IPS-18a (cell line): ENCODE results near the gene PTPRT.

Experiments used
- H3K27ac ChIP-seq: one replicate; pipeline ENCODE4 v1.5.1; 2013; ENCODE audit warnings: low read length
- H3K27me3 ChIP-seq: one replicate; pipeline ENCODE4 v1.6.1; 2013; ENCODE audit warnings: mild to moderate bottlenecking, low read length; ENCODE audit not compliant: control insufficient read depth, insufficient read depth
- H3K36me3 ChIP-seq: one replicate; pipeline ENCODE4 v1.6.1; 2013; ENCODE audit warnings: low read depth, low read length; ENCODE audit not compliant: control insufficient read depth
- H3K4me1 ChIP-seq: one replicate; pipeline ENCODE4 v1.6.1; 2013; ENCODE audit warnings: low read depth, low read length; ENCODE audit not compliant: control insufficient read depth
- H3K4me3 ChIP-seq: one replicate; pipeline ENCODE4 v1.5.1; 2013; ENCODE audit warnings: low read length
- H3K9ac ChIP-seq: one replicate; pipeline ENCODE4 v1.6.1; 2013; ENCODE audit warnings: mild to moderate bottlenecking, low read length, moderate library complexity
- H3K9me3 ChIP-seq: one replicate; pipeline ENCODE4 v1.6.1; 2013; ENCODE audit warnings: low read depth, low read length; ENCODE audit not compliant: control insufficient read depth

PTPRT gene

DNA sequence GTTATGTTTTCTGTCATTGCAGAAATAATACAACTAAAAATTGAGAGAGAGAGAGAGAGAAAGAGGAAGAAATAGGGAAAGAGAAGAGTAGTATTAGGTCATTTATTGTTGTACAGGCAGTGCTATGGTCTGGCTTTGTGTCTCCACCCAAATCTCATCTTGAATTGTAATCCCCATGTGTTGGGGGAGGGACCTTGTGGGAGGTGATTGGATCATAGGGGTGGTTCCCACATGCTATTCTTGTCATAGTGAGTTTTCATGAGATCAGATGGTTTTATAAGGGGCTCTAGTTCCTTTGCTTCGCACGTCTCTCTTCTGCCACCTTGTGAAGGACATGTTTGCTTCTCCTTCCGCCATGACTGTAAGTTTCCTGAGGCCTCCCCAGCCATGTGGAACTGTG lies 894.1 kb downstream of the PTPRT start:
- no peaks in the 10 kb centered on the region for H3K4me1 ChIP-seq
- H3K9me3 ChIP-seq = no peaks in the 10 kb centered on the region
- no peak overlapping the region for H3K9ac ChIP-seq
- H3K27ac ChIP-seq = no peak overlapping the region
- H3K36me3 ChIP-seq = no peaks in the 10 kb centered on the region
- no peak overlapping the region for H3K4me3 ChIP-seq
- H3K27me3 ChIP-seq = no peaks in the 10 kb centered on the region

DNA sequence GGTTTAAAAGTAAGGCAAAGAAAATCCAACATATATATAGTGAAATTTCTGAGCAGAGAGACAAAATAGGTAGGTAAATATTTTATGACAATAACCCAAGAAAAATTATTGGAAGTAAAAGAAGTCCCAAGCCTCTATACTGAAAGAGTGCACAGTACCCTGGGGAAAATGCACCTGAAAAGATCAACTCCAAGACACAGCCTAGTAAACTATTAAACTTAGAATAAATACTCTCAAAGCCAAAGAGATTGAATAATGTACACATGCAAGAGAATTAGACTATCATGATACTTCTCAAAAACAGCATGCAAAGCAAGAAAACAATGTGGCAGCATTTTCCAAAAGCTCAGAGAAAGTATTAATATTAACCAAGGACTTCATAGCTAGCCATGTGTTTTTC lies 894.7 kb downstream of the PTPRT start:
- H3K27ac ChIP-seq = no peak overlapping the region

DNA sequence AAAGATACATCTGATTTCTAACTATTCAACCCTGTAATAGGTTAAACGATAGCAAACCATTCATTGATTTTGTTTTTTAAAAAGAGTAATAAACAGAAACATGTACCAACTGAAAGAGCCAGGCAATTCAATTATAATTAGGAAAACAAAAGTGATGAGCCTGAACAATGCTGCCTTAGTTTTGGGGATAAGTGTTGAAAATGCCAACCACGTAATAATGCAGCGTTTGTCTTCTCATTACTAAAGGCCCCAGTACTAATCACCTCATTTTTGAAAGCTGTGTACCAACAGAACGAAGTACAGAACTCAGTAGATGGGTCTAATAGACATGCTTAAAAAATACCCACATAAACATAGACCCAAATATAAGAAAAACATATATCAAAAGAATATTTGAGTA lies 907.9 kb downstream of the PTPRT start:
- Histone ChIP-seq H3K9ac (no peak overlapping the region), H3K27ac (no peak overlapping the region), H3K27me3 (no peaks in the 10 kb centered on the region), H3K36me3 (no peaks in the 10 kb centered on the region), H3K4me1 (peaks cover 2% of the 10 kb centered on the region), H3K9me3 (no peaks in the 10 kb centered on the region), H3K4me3 (no peak overlapping the region)

More for the DNA sequence above, 894.7 kb downstream of the PTPRT start:
- Histone ChIP-seq H3K9ac (no peak overlapping the region), H3K9me3 (no peaks in the 10 kb centered on the region), H3K27me3 (no peaks in the 10 kb centered on the region), H3K4me3 (no peak overlapping the region), H3K36me3 (no peaks in the 10 kb centered on the region), H3K4me1 (no peaks in the 10 kb centered on the region)

DNA sequence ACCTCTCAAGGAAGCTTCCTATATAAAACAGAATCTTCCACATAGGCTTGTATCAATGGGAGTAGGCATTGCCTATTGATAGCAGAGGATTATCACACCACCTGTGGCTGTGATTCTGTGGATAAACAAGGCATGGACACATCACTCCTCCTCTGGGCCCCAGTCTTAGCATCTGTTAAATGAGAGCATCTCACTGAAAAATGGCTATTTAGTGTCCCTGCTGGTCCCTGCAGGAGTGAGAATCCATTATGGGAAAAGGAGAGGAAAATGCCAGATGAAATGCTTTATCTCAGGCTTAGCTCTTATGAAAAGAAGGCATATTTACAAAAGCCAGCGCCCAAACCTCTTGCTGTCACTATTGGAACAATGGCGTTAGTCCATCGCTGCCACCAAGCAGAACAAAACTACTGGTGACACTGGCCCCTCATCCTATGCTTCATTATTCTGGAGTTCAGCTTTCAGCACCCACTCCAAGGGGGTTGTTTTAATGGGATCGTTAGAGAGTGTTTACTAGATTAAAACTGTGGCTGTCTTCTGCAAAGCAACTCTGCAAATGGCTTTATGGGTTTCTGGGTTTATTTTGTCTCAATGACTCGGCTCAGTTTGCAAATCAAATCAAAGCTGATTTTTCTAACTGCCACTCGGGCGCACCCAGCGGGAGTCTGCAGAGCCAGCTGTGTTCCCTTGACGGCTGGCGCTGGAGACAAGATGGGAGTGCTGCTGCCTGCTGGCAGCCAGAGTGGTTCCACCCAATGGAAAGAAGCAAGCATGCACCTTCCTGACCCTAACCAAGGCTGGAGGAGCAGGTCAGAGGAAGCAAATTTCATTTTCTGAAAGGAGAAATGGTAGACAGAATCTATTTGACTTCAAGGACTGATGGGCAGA lies 912.7 kb downstream of the PTPRT start:
- H3K9me3 ChIP-seq = no peaks in the 10 kb centered on the region
- peaks cover 13% of the 10 kb centered on the region for H3K4me1 ChIP-seq
- H3K36me3 ChIP-seq = no peaks in the 10 kb centered on the region
- H3K9ac ChIP-seq = no peak overlapping the region
- no peak overlapping the region for H3K4me3 ChIP-seq
- H3K27ac ChIP-seq = no peak overlapping the region
- no peaks in the 10 kb centered on the region for H3K27me3 ChIP-seq

DNA sequence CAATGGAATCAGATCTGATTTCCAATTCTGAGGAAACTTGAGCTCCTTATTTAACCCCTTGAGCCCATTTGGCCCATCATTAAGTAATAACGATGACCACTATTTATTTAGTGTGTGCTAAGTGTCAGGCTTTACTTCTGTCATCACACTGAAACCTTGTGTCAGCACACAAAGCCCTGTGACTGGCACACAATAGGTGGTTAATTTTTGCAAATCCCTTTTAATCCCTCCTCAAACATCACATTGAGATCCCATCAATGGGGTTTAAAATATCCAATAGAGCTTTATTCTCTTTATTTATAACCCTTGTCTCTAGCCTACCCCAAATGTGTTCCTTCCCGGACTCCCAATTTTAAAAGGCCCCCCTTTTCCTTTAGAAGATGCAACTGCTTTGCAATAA lies 914.7 kb downstream of the PTPRT start:
- no peak overlapping the region for H3K4me3 ChIP-seq
- H3K27me3 ChIP-seq = no peaks in the 10 kb centered on the region
- H3K4me1 ChIP-seq = peaks cover 13% of the 10 kb centered on the region
- H3K9ac ChIP-seq = no peak overlapping the region
- no peak overlapping the region for H3K27ac ChIP-seq
- no peaks in the 10 kb centered on the region for H3K36me3 ChIP-seq
- no peaks in the 10 kb centered on the region for H3K9me3 ChIP-seq

DNA sequence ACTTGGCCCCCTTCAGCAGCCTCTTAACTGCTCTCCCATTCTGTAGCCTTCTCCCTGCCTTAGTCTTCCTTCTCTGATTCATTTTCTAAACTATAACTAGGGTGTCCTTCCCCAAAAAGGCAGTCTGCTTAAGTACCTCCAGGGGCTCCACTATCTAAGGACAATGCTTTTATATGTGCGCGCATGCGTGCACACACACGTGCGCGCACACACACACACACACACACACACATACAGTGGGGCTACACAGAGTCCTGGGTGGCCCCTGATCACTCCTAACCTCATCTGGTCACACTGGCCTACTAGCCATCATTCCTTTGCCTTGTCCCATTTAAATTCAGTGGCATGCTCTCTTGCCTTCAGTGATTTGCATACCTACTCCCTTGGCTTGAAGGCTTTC lies 917.2 kb downstream of the PTPRT start:
- peaks cover 13% of the 10 kb centered on the region for H3K4me1 ChIP-seq
- H3K4me3 ChIP-seq = no peak overlapping the region
- no peaks in the 10 kb centered on the region for H3K9me3 ChIP-seq
- no peak overlapping the region for H3K27ac ChIP-seq
- no peaks in the 10 kb centered on the region for H3K27me3 ChIP-seq
- H3K9ac ChIP-seq = no peak overlapping the region
- no peaks in the 10 kb centered on the region for H3K36me3 ChIP-seq

DNA sequence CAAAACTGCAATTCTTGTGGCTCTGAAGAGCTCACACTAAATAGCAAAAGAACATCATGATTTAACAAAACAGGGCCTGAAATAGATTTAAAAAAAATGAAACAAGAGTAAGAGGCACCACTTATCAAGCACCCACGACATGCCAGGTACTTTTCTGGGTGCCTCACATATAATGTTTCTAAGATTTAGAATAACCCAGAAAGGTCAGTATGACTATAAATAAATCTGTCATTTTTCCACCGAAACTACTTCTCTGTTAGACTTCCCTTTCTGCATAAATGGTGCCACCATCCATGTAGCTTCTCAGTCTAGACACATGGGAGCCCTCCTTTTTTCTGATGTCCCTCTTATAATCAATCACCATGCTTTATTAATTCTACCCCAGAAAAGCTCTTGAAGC lies 919.2 kb downstream of the PTPRT start:
- Histone ChIP-seq H3K9me3 (no peaks in the 10 kb centered on the region), H3K27ac (no peak overlapping the region), H3K4me1 (peaks cover 9% of the 10 kb centered on the region), H3K4me3 (no peak overlapping the region), H3K9ac (no peak overlapping the region), H3K27me3 (no peaks in the 10 kb centered on the region), H3K36me3 (no peaks in the 10 kb centered on the region)

DNA sequence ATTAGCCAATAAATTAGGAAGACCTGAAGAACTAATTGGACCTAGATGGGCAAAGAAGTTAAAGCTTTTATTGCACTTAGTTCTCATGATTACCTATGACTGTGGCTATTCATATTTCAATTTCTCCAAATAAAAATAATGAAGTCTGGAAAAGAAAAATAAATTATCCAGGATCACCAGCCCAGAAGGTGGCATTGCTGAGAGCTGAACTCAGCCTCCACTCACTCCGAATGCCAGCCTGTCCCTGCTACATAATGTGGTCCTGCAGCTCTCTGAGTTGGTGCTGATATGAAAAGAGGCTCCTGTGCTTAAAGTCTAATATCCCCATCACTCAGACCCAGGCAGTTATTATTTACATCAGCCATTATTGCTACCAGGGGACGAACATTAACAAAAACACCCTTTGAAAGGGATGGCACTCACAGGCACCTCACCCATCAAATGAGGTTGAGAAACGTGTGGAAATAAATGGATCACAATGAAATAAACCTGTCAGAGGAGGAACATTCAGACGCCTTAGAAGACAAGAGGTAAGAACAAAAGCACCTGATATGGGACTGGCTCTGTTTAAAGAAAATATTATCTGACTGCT lies 921.8 kb downstream of the PTPRT start:
- H3K27me3 ChIP-seq = no peaks in the 10 kb centered on the region
- H3K27ac ChIP-seq = no peak overlapping the region
- H3K4me3 ChIP-seq = no peak overlapping the region
- no peaks in the 10 kb centered on the region for H3K9me3 ChIP-seq
- no peak overlapping the region for H3K9ac ChIP-seq
- no peaks in the 10 kb centered on the region for H3K36me3 ChIP-seq
- H3K4me1 ChIP-seq = no peaks in the 10 kb centered on the region

DNA sequence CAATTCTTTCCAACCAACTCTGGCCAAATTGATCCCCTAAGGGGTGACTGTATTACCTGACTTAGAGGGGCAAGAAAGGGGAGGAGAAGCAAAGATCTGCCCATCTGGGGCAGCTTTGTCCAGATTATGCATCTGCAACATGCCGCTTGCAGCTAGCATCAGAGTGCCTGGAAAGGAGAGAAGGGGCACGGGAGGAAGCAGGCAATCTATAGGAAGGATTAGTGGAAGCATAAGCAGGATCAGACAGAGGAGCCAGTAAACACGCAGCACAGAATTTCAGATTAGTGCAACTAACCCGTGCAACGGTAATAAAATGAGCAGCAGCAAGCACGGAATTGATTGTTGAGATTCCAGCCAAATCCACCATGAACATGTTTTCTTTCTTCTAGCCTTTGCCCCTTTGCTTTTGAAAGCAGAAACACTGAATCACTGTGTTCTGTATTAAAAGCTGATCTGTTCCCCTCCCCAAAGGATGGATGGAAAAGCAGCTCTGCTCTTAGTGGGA lies 927.9 kb downstream of the PTPRT start:
- Histone ChIP-seq H3K9me3 (no peaks in the 10 kb centered on the region), H3K36me3 (no peaks in the 10 kb centered on the region), H3K4me1 (no peaks in the 10 kb centered on the region), H3K4me3 (no peak overlapping the region), H3K27ac (no peak overlapping the region), H3K27me3 (no peaks in the 10 kb centered on the region), H3K9ac (no peak overlapping the region)

DNA sequence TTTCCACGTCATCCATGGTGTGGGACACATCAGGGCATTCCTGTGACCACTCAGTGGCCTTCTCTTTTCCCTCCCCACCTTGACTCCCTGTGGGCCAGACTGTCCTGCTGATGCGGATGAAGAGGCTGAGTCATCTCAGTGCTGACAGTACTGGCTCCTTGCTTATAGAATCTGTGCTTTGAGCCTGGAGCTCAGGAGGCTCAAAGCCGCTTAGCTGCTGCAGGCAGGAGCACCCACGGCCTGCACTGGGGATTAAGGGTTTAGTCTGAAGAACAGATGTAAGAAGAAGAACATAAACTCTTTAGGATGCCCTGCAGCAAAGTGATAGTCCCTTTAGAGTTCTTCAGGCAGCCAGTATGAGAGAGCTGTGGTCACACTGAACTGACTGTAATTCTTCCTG lies 929.5 kb downstream of the PTPRT start:
- Histone ChIP-seq H3K27ac (no peak overlapping the region), H3K9me3 (no peaks in the 10 kb centered on the region), H3K4me1 (no peaks in the 10 kb centered on the region), H3K27me3 (no peaks in the 10 kb centered on the region), H3K4me3 (no peak overlapping the region), H3K36me3 (no peaks in the 10 kb centered on the region), H3K9ac (no peak overlapping the region)

DNA sequence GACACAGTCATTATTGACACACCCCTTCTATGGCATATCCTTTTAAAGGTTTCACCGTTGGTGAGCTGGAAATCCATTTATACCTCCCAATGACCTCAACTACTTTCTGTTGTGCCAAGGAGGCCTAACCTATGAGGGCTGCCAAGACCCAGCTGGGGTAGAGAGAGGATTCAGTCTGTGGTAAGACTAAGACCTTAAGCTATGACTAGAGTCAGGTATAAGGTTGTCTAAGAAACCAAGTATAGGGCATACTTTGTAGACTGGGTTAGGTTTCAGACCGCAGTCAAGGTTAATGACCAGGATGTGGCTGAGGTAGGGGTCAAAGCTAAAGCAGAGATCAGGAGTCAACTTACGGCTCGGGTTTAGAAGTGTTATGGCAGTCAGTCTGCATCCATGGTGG lies 930.3 kb downstream of the PTPRT start:
- H3K4me3 ChIP-seq = no peak overlapping the region
- H3K27me3 ChIP-seq = no peaks in the 10 kb centered on the region
- H3K4me1 ChIP-seq = no peaks in the 10 kb centered on the region
- H3K9ac ChIP-seq = no peak overlapping the region
- H3K36me3 ChIP-seq = no peaks in the 10 kb centered on the region
- H3K27ac ChIP-seq = no peak overlapping the region
- no peaks in the 10 kb centered on the region for H3K9me3 ChIP-seq
